ENCODE results near the gene SPCS1. TPM values are rescaled to one million over a fixed set of nuclear protein-coding genes. Genes with fewer than 3 reads are reported as not detected.

SPCS1 gene
- total RNA-seq, 1 experiment from 2014 or later = 93.2 TPM

- H3K27me3 ChIP-seq (ENCODE audit: control insufficient read depth, insufficient read depth, low read length) = no peaks in the 10 kb centered on the region
- no TSS peak for BruUV-seq (replicated peaks)
- in situ Hi-C loops (cut with HindIII; ENCODE audit: low pct_unique_long_range_greater_than_20kb, low sequenced_read_pairs) (no loop called here), intact Hi-C loops (cut with micrococcal nuclease; ENCODE audit: unreplicated experiment) (no loop called here)
- no peak for TF ChIP-seq TCF7L2 (IDR thresholded peaks at IDR 0.05; ENCODE audit: low read depth, low read length)
- no peak for TF ChIP-seq REST (IDR thresholded peaks at IDR 0.05; ENCODE audit: insufficient read depth in 1 of 2, low read depth in 2 of 2, low read length in 1 of 2)
- CTCF ChIA-PET = no interaction called here
- peaks cover 3% of the 10 kb centered on the region for H3K36me3 ChIP-seq (ENCODE audit: control insufficient read depth, insufficient read depth, low read length)
- no peak overlapping the region for H3K4me3 ChIP-seq (ENCODE audit: low read depth in 2 of 2, low read length in 2 of 2)
- POLR2A ChIA-PET = no interaction called here
- H3K9me3 ChIP-seq (ENCODE audit: control insufficient read depth, insufficient read depth, low read depth, low read length) = no peaks in the 10 kb centered on the region
- ATAC-seq = no peak
- no peak for DNase-seq (ENCODE audit: low read depth, low spot score)
- H3K27ac ChIP-seq (ENCODE audit: low read length) = no peak overlapping the region
- H3K4me1 ChIP-seq (ENCODE audit: control insufficient read depth, insufficient read depth, low read length) = peaks cover 12% of the 10 kb centered on the region
These were observed 26.7 kb upstream of the SPCS1 start for GRCh38 chr3:52679199-52679538.

DNA sequence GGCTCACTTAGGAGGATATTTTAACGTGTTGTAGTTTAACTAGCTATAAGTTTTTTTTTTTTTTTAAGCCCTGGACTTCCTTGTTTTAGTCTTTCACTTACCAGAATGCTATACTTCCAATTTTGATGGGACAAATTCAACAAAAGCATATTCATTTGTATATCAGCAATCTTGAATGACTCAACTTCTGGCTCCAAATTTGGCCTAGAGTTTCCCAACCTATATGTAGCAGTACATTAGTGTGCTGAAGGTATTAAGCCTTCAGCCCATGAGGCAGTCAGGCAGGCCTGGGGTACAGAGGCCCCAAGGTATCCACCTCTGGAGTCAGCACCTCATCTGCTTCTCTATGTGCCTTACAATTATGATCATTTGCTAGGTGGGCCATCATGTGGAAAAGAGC is 26.1 kb upstream of the SPCS1 start:
- in situ Hi-C loops (cut with HindIII; ENCODE audit: low pct_unique_long_range_greater_than_20kb, low sequenced_read_pairs) (no loop called here), intact Hi-C loops (cut with micrococcal nuclease; ENCODE audit: unreplicated experiment) (no loop called here)
- BruUV-seq (replicated peaks) = no TSS peak
- POLR2A ChIA-PET = no interaction called here
- Histone ChIP-seq H3K9me3 (ENCODE audit: control insufficient read depth, insufficient read depth, low read depth, low read length) (no peaks in the 10 kb centered on the region), H3K4me3 (ENCODE audit: low read depth in 2 of 2, low read length in 2 of 2) (no peak overlapping the region), H3K4me1 (ENCODE audit: control insufficient read depth, insufficient read depth, low read length) (peaks cover 18% of the 10 kb centered on the region), H3K36me3 (ENCODE audit: control insufficient read depth, insufficient read depth, low read length) (peaks cover 3% of the 10 kb centered on the region), H3K27me3 (ENCODE audit: control insufficient read depth, insufficient read depth, low read length) (no peaks in the 10 kb centered on the region), H3K27ac (ENCODE audit: low read length) (no peak overlapping the region)
- no peak for DNase-seq (ENCODE audit: low read depth, low spot score)
- ATAC-seq = no peak
- CTCF ChIA-PET = no interaction called here
- TF ChIP-seq SIN3A (IDR thresholded peaks at IDR 0.05; ENCODE audit: borderline replicate concordance, insufficient read depth, low read depth, low read length) = no peak
- no peak for TF ChIP-seq TCF7L2 (IDR thresholded peaks at IDR 0.05; ENCODE audit: low read depth, low read length)
- no peak for TF ChIP-seq POLR2AphosphoS5 (IDR thresholded peaks at IDR 0.05; ENCODE audit: low read depth, low read length)
- no peak for TF ChIP-seq CTCF (IDR thresholded peaks at IDR 0.05)
- no peak for TF ChIP-seq REST (IDR thresholded peaks at IDR 0.05; ENCODE audit: insufficient read depth in 1 of 2, low read depth in 2 of 2, low read length in 1 of 2)
